GM12878 (cell line): ENCODE results near the gene SDCCAG8. TPM values are rescaled to one million over a fixed set of nuclear protein-coding genes. Genes with fewer than 3 reads are reported as not detected.

Experiments
- ATAC-seq: fragments of 200-7000 bp; cut with Tn5 transposase; 3 replicates; pipeline ENCODE4 v1.9.1; 2020; ENCODE audit warnings: mild to moderate bottlenecking, moderate library complexity
- BruUV-seq: library from RNA; stranded (reverse); fragments of 400-500 nt; replicated peaks from 2 replicates; lab custom pipeline; 2021; lab: Mats Ljungman, UMichigan
- CTCF ChIA-PET: fragments of 300-600 bp; sonication (Branson Sonifier 250); formaldehyde crosslinking; extraction: SDS; loops from one replicate; lab custom pipeline; 2021; ENCODE audit warnings: inconsistent platforms; lab: Yijun Ruan, JAX
- POLR2A ChIA-PET: fragments of 350-600 bp; formaldehyde crosslinking; extraction: SDS; loops from one replicate; lab custom pipeline; 2021; ENCODE audit warnings: inconsistent platforms; lab: Charles Lee
- RAD21 ChIA-PET: fragments of 300-600 bp; sonication (Branson Sonifier 250); formaldehyde crosslinking; loops from one replicate; lab custom pipeline; 2023; ENCODE audit warnings: antibody characterized with exemption; ENCODE audit not compliant: unreplicated experiment; lab: Charles Lee
- SMC1A ChIA-PET: fragments of 300-600 bp; sonication (Branson Sonifier 250); formaldehyde crosslinking; loops from one replicate; lab custom pipeline; 2023; ENCODE audit not compliant: unreplicated experiment, uncharacterized antibody; lab: Charles Lee
- DNase-seq: peaks from one replicate; pipeline ENCODE4 v3.0.0-alpha.2; 2011; ENCODE audit warnings: low read depth, low spot score
- FAIRE-seq: peaks from 3 replicates; lab custom pipeline; 2011; peaks lifted over from hg19 to GRCh38; lab: Jason Lieb, UNC
- H2AFZ ChIP-seq: 2 replicates; pipeline ENCODE4 v1.6.0; 2011; ENCODE audit warnings: low read depth, low read length, control low read depth; ENCODE audit not compliant: control insufficient read depth
- H3K27ac ChIP-seq: 2 replicates; pipeline ENCODE4 v1.5.1; 2011; ENCODE audit warnings: control low read depth; ENCODE audit not compliant: control insufficient read depth, insufficient read depth
- H3K27me3 ChIP-seq, 2 experiments: replicated peaks in 1 of 2; 2 replicates each; pipeline versions ENCODE4 v1.6.0 to v1.6.1; 2011; ENCODE audit warnings: low read length in 1 of 2; ENCODE audit not compliant: control insufficient read depth in 2 of 2, insufficient read depth in 2 of 2
- H3K36me3 ChIP-seq, 2 experiments: 2 replicates each; pipeline ENCODE4 v1.5.1; 2011; ENCODE audit warnings: low read length in 1 of 2; ENCODE audit not compliant: control insufficient read depth in 2 of 2, insufficient read depth in 2 of 2
- H3K4me1 ChIP-seq: 2 replicates; pipeline ENCODE4 v1.6.1; 2011; ENCODE audit warnings: mild to moderate bottlenecking, low read length, moderate library complexity, mixed read lengths; ENCODE audit not compliant: control insufficient read depth, insufficient read depth
- H3K4me2 ChIP-seq: 2 replicates; pipeline ENCODE4 v1.6.0; 2011; ENCODE audit warnings: control low read depth; ENCODE audit not compliant: control insufficient read depth, insufficient read depth
- H3K4me3 ChIP-seq: fragments of 200-600 bp; sonication (generic); 2 replicates; pipeline ENCODE4 v1.5.1; 2016
- H3K79me2 ChIP-seq: 2 replicates; pipeline ENCODE4 v1.6.0; 2011; ENCODE audit warnings: low read length; ENCODE audit not compliant: control insufficient read depth, insufficient read depth
- H3K9ac ChIP-seq: 2 replicates; pipeline ENCODE4 v1.8.0; 2011; ENCODE audit warnings: low read length, control low read depth, mixed read lengths; ENCODE audit not compliant: control insufficient read depth, insufficient read depth
- H3K9me3 ChIP-seq: replicated peaks from 3 replicates; pipeline ENCODE4 v1.5.1; 2011; ENCODE audit warnings: mild to moderate bottlenecking, low read length; ENCODE audit not compliant: control insufficient read depth, insufficient read depth
- H4K20me1 ChIP-seq: 2 replicates; pipeline ENCODE4 v1.6.0; 2011; ENCODE audit not compliant: control insufficient read depth, insufficient read depth
- BRCA1 ChIP-seq: IDR thresholded peaks from 2 replicates; pipeline ENCODE4 v1.6.1; 2011; ENCODE audit warnings: low read depth, low read length, improper control_type of control experiment
- E2F8 ChIP-seq: fragments of 450-650 bp; IDR thresholded peaks from 2 replicates; pipeline ENCODE4 v1.6.1; 2018; ENCODE audit warnings: mild to moderate bottlenecking, low read depth, moderate library complexity; ENCODE audit not compliant: partially characterized antibody
- EP300 ChIP-seq, 2 experiments: fragments of 150-350 bp in 1 of 2; IDR thresholded peaks; 2 replicates each; pipeline ENCODE4 v1.6.1; 2011 to 2012; ENCODE audit warnings: low read depth in 2 of 2, low read length in 2 of 2, borderline replicate concordance in 1 of 2, improper control_type of control experiment in 1 of 2, inconsistent platforms in 1 of 2; ENCODE audit not compliant: control insufficient read depth in 1 of 2
- ESRRA ChIP-seq: IDR thresholded peaks from 2 replicates; pipeline ENCODE4 v1.6.1; 2012; ENCODE audit warnings: mild to moderate bottlenecking, low read length, improper control_type of control experiment
- GABPA ChIP-seq: IDR thresholded peaks from 2 replicates; pipeline ENCODE4 v1.6.1; 2014; ENCODE audit warnings: antibody characterized with exemption, low read depth, mild to moderate bottlenecking, inconsistent platforms
- KDM1A ChIP-seq: fragments of 200-600 bp; sonication (generic); IDR thresholded peaks from 2 replicates; pipeline ENCODE4 v1.6.1; 2016; ENCODE audit warnings: borderline replicate concordance
- MTA2 ChIP-seq: fragments of 450-650 bp; IDR thresholded peaks from 2 replicates; pipeline ENCODE4 v1.6.1; 2016; ENCODE audit warnings: low read depth, mild to moderate bottlenecking, moderate library complexity
- NR2C2 ChIP-seq: IDR thresholded peaks from 2 replicates; pipeline ENCODE4 v1.6.1; 2011; ENCODE audit warnings: borderline replicate concordance, low read depth; ENCODE audit not compliant: control insufficient read depth, insufficient read length
- NRF1 ChIP-seq: conservative IDR thresholded peaks from 2 replicates; pipeline ENCODE4 v1.6.1; 2011; ENCODE audit warnings: mild to moderate bottlenecking, low read depth, low read length, improper control_type of control experiment
- PML ChIP-seq: IDR thresholded peaks from 2 replicates; pipeline ENCODE4 v1.6.1; 2012; ENCODE audit warnings: low read length, inconsistent platforms
- PRDM15 ChIP-seq: fragments of 450-650 bp; formaldehyde crosslinking; IDR thresholded peaks from 2 replicates; pipeline ENCODE4 v1.4.0; 2020; ENCODE audit warnings: mild to moderate bottlenecking, moderate library complexity
- RAD21 ChIP-seq: IDR thresholded peaks from 2 replicates; pipeline ENCODE4 v1.6.1; 2011; ENCODE audit warnings: mild to moderate bottlenecking, low read depth, low read length, moderate library complexity; ENCODE audit not compliant: insufficient read depth
- SREBF2 ChIP-seq: IDR thresholded peaks from 2 replicates; pipeline ENCODE4 v1.6.1; 2012; ENCODE audit warnings: mild to moderate bottlenecking, low read length
- ZNF622 ChIP-seq: fragments of 450-650 bp; IDR thresholded peaks from 2 replicates; pipeline ENCODE4 v1.6.1; 2017; ENCODE audit warnings: mild to moderate bottlenecking, inconsistent platforms
- WGBS: methylation state at CpG from one replicate; pipeline ENCODE4 v1.1.6; 2016; ENCODE audit warnings: low lambda C conversion rate; ENCODE audit not compliant: insufficient replicate concordance, insufficient coverage; ENCODE audit errors: missing lambda C conversion rate; 5-methylcytosine and 5-hydroxymethylcytosine counted together
- in situ Hi-C: fragments of 300-500 bp; cut with MboI; formaldehyde crosslinking; loops from 9 replicates; pipeline ENCODE4 v1.14.3; 2018; ENCODE audit warnings: mixed read lengths
- intact Hi-C: fragments of 100-400 bp; cut with micrococcal nuclease; formaldehyde crosslinking; loops from one replicate; pipeline ENCODE4 v1.14.2; 2022; ENCODE audit not compliant: unreplicated experiment
- polyA plus RNA-seq, 11 experiments: library from polyadenylated mRNA; depleted of rRNA in 4 of 11; unstranded in 6 of 11; stranded (reverse) in 5 of 11; fragments of >200 nt; fragmentation: Nextera tagmentation in 4 of 11; fragmentation: Illumina TruSeq in 1 of 11; extraction: Ambion mirVana in 4 of 11; extraction: Trizol in 1 of 11; gene quantifications; 1 replicate in 1 of 11; 2 replicates in 10 of 11; pipeline versions ENCODE4 v1.2.1 to v1.2.3, GENCODE V29; 2011 to 2016; ENCODE audit warnings: inconsistent platforms in 2 of 11, missing spikeins in 2 of 11, low read depth in 1 of 11
- total RNA-seq, 4 experiments: library from RNA; depleted of rRNA in 3 of 4; stranded (reverse); fragments of >200 nt in 3 of 4; fragmentation: Illumina TruSeq in 1 of 4; extraction: Trizol in 1 of 4; gene quantifications; 2 replicates each; pipeline versions ENCODE4 v1.2.1 to v1.2.3, GENCODE V29; 2013 to 2021
- TF ChIP-seq, protein P1 (sequence below): IDR thresholded peaks from 2 replicates; pipeline ENCODE4 v1.6.1; 2012; ENCODE audit warnings: low read length, inconsistent platforms

The SDCCAG8 gene
- total and polyA plus RNA-seq, 10 of the 15 experiments (the other 5 are each of a cell fraction or from before 2014, with no cell fraction given), result 15.0 to 25.6 (median 20.6) TPM

DNA sequence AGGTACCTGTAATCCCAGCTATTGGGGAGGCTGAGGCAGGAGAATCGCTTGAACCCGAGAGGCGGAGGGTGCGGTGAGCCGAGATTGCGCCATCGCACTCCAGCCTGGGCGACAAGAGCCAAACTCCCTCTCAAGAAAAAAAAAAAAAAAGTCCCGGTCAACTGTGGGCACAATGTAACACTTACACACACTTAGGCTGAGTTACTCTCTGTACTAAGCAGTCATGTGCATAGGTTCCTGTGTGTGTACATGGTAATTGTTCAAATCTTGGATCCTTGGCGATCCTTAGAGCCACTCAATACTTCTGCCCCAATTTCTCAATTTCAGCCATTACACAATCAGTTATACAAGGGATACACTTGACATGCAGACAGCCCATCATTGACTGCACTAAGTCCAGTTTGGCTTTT is 11.6 kb downstream of the SDCCAG8 start:
- BruUV-seq, result no TSS peak
- Histone ChIP-seq H4K20me1 (no peaks in the 10 kb centered on the region), H3K27ac (no peak overlapping the region), H3K9me3 (no peaks in the 10 kb centered on the region), H2AFZ (no peak overlapping the region), H3K4me2 (peak overlapping the region; percentile 38; the same call in 1 of the 2 replicates), H3K9ac (no peak overlapping the region), H3K4me1 (peaks cover 5% of the 10 kb centered on the region), H3K27me3 (no peaks in the 10 kb centered on the region), H3K36me3 (peaks cover 0 to 2% of the 10 kb centered on the region in 2 experiments; a peak in 1 of 4 replicates), H3K4me3 (no peak overlapping the region), H3K79me2 (no peaks in the 10 kb centered on the region)
- in situ Hi-C loops (no loop called here), intact Hi-C loops (no loop called here)
- ATAC-seq, result no peak
- ChIA-PET RAD21 (no interaction called here), SMC1A (no interaction called here), CTCF (no interaction called here), POLR2A (no interaction called here)
- no peak for FAIRE-seq
- WGBS, result 96% methylated on average over 10 of the region's 10 CpGs
- no peak for DNase-seq
- no peak for TF ChIP-seq ZNF622
- no peak for TF ChIP-seq KDM1A
- TF ChIP-seq, protein P1, sequence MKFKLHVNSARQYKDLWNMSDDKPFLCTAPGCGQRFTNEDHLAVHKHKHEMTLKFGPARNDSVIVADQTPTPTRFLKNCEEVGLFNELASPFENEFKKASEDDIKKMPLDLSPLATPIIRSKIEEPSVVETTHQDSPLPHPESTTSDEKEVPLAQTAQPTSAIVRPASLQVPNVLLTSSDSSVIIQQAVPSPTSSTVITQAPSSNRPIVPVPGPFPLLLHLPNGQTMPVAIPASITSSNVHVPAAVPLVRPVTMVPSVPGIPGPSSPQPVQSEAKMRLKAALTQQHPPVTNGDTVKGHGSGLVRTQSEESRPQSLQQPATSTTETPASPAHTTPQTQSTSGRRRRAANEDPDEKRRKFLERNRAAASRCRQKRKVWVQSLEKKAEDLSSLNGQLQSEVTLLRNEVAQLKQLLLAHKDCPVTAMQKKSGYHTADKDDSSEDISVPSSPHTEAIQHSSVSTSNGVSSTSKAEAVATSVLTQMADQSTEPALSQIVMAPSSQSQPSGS, result no peak
- TF ChIP-seq BRCA1, result no peak
- TF ChIP-seq GABPA, result no peak
- TF ChIP-seq NR2C2, result no peak
- TF ChIP-seq NRF1, result no peak
- no peak for TF ChIP-seq ESRRA
- TF ChIP-seq E2F8, result no peak
- TF ChIP-seq PML, result no peak
- no peak for TF ChIP-seq EP300 (IDR thresholded peaks at IDR 0.05; ENCODE audit: borderline replicate concordance in 1 of 2, control insufficient read depth in 1 of 2, low read depth in 2 of 2, low read length in 2 of 2)
- TF ChIP-seq SREBF2, result no peak
- TF ChIP-seq RAD21, result no peak
- TF ChIP-seq PRDM15, result no peak
- no peak for TF ChIP-seq MTA2
